HG03520 (cell line): ENCODE data around the gene STPG2.
"Not testable (repeated sequence)": the region's sequence is repeated elsewhere in the genome, so short reads cannot be mapped to it uniquely, and the experiment has no call there.

Experiments
- ATAC-seq: cut with Tn5 transposase; IDR thresholded peaks from one replicate; pipeline ENCODE4 v1.9.1; 2021; ENCODE audit warnings: mild to moderate bottlenecking, moderate library complexity; ENCODE audit not compliant: unreplicated experiment

The STPG2 gene

DNA sequence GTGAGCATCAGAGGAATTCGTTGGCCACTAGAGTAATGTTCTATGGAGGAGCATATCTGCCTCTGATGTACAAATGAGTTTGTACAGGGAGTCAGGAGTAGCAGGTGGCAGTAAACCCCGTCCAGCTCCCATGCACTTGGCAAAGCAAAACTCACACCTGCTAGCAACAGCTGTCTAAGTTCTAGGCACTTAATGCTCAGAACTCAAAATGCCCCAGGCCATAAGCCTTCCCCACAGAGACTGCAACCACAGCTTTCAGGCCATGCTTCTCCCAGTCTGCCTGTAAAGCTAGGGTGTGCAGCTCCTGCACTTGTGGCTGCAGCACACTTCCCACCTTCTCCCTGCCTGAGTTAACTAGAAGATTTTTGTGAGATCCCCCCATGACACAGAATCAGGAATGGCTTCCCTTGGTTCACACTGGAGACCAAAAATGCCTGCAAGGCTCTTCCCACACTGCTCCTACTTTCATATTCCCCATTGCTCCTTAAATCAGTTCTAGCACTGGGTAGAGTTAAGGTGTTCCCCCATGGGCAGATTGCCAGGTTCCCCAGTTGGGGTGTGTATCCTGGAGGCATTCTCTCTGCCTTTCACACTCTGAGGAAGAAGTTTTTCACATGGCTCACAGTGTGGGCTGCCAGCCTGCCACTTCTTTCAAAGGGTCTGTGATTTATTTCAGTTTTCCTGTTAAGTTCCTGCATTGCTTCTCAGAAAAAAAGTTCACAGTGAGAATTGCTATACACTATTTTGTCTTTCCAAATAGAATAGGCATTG, 189.9 kb downstream of the STPG2 start:
- ATAC-seq = no peak

DNA sequence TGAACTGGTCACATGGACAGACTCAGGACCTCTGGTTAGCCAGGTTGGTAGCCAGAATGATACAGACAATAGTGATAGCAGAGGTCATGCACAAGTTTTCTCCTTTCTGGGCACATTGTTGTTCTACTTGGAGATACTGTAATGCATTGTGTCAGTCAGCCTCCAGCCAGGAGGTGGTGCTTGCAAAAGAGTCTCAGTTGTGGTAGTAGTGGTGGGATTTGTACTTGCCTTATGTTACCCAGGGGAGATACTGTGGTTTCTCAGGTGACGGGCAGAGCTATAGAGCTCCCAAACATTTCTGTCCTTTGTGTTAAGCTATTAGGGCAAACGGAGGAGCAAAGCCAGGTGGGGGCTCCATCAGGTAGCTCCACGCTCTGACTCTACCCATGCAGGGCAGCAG, 190.5 kb downstream of the STPG2 start:
- ATAC-seq = no peak

DNA sequence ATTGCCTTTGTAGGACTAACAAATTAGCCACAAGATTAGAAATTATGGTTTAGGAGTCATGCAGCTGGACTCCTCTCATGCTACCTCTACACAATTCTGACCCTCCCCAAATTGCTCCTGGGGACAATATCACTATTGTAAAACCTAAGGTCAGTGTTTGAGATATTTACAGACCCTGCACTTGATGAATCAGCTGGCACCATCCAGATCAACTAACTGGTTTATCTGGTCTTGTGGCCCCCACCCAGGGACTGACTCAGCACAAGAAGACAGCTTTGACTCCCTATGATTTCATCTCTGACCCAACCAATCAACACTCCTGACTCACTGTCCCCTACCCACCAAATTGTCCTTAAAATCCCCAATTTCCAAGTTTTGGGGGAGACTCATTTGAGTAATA, 192.4 kb downstream of the STPG2 start:
- ATAC-seq = no peak

DNA sequence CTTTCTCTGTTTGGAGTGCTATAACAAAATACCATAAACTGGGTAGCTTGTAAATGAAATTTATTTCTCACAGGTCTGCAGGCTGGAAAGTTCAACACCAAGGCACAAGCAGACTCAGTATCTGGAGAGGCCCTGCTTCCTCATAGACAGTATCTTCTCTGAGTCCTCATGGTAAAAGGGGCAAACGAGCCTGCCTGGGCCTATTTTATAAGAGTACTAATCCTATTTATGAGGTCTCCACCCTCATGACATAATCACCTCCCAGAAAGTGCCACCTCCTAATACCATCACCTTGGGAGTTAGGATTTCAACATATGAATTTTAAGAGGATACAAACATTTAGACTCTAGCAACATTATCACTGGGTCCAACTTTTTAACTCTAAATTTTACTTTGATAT, 200.3 kb downstream of the STPG2 start:
- no peak for ATAC-seq

DNA sequence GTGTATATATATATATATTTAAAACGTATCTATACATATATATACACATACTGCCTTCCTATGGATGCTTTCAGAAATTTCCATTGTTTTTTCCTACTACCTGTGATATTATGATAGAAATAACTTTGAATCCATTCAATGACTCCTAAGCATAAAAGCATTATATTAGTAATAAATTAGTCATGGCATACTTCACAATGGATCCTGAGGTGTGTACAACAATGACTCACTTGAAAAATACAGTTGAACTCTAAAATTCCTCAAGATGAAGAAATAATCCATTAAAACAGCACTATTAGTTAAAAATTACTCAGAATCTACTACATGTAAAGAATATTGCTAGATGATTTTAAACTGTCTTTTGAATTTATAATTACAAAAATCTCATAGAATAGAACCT, 201.1 kb downstream of the STPG2 start:
- no peak for ATAC-seq

DNA sequence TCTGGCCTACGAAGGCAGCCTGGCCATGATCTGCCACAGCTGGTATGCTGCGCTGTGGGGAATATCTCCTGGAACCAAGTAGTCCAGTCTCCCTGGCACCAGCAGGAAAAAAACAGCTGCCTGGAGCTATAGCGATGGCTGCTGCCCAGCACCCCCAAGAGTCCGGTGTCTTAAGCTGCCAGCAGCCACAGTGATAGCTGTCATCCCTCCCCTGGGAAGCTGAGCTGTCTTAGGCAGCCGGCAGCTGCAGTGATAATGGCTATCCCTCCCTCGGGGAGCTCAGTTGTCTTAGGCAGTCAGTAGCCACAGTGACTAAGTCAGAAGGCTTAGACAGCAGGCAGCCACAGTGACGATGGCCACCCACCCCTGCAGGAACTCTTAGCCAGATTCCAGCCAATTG, 205.1 kb downstream of the STPG2 start:
- ATAC-seq = no peak

DNA sequence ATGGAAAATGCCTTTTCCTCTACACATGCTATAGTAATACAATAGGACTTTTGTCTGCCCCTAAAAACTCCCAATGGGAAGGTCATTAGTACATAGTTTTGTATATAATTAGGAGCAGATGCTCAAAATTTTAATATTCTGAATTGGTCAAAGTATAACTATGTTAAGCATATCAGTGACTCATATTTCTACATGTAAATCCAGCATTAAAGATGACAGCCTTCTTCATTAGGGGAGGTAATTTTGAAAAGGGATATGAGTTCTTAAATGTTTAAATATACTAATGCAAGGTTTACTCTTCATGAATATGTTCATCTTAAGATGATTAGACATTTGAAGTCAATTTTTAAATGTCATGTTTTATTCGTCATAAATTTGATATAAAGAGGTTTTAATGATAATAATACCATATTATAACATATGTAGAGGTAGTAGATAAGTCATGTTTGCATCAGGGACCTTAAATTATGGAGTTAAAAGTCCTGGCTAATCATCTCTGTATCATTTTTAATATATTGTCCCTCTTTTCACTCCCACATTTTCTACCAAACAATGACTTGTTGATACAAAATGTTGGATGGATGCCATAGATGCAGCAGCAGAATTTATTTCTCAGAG, 218.8 kb downstream of the STPG2 start:
- no peak for ATAC-seq

DNA sequence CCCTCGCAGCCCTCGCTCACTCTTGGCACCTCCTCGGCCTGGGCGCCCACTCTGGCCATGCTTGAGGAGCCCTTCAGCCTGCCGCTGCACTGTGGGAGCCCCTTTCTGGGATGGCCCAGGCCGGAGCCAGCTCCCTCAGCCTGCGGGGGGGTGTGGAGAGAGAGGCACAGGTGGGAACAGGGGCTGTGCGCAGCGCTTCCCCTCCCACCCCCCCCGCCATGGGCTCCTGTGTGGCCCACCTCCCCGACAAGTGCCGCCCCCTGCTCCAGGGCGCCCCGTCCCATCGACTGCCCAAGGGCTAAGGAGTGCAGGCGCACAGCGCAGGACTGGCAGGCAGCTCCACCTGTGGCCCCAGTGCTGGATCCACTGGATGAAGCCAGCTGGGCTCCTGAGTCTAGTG, 220.2 kb downstream of the STPG2 start:
- no peak for ATAC-seq

DNA sequence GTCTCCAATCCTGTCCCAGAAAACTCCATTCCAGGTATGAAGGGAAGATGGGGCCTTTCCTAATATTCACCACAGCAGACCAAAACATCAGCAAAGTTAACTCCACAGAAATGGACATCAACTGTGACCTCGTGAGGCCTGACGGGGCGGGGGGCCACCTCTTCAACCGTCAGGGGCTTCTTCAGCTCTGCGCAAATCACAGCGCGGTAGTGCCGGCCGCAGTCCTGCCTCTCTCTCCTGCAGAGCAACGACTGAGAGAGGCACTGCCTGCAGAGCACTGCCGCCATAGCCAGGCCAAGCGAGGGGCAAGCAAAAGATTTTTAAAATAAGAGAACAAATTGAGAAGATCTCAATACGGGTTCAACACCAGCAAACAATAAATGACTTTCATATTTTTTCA, 226.2 kb downstream of the STPG2 start:
- no peak for ATAC-seq

DNA sequence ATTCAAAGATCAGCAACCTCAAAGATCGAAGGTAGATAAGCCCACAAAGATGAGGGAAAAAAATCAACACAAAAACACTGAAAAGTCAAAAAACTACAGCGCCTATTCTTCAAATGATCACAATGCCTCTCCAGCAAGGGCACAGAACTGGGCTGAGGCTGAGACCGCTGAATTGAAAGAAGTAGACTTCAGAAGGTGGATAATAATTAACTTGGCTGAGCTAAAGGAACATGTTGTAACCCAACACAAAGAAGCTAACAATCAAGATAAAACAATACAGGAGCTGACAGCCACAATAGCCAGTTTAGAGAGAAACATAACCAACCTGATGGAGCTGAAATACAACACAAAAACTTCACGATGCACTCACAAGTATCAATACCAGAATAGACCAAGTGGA, 231.1 kb downstream of the STPG2 start:
- ATAC-seq = no peak

DNA sequence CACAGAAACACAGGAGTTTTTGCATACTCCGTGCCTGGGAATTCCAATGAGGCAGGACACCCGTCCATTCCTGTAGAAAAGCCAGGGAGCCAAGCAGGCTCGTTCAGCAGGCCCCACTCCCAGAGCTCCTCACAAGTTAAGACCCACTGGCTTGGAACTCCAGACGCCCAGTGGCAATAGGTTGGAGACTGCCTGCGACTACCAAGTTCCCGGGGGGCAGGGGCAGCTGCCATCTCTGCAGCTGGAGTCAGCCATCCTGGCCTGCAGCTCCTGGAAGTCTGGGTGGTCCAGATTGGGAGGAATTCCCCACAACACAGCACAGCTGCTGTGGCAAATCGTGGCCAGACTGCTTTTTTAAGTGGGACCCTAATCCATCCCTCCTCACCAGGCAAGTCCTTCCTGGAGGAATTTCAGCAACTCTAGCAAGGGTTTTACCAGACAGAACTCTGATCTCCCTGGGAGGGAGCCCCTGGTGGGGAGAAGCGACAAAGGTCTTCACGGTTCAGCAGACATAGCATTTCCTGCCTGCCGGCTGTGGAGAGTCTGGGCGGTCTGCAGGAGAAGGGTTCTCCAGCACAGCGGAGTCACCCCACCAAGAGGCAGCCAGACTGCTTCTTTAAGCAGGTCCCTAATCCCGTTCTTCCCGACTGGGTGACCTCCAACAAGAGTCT, 231.9 kb downstream of the STPG2 start:
- no peak for ATAC-seq

DNA sequence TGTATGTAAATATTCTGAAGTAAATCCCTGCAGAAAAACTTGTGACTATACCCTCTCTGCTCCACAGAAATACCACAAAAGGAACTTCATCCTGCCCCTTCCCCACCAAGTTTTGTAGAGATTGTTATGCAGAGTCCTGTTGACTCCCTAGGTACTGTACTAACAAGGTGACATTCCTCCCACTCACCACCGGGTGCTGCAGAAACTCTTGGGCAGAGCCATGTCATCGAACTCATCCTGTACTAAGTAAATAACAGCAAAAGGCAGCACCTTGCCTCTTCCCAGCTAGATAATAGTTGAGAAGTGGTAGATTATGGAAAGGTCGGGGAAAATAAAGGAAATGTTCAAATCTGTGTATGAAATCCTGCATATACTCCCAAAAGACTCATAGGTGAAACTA, 233.3 kb downstream of the STPG2 start:
- no peak for ATAC-seq

DNA sequence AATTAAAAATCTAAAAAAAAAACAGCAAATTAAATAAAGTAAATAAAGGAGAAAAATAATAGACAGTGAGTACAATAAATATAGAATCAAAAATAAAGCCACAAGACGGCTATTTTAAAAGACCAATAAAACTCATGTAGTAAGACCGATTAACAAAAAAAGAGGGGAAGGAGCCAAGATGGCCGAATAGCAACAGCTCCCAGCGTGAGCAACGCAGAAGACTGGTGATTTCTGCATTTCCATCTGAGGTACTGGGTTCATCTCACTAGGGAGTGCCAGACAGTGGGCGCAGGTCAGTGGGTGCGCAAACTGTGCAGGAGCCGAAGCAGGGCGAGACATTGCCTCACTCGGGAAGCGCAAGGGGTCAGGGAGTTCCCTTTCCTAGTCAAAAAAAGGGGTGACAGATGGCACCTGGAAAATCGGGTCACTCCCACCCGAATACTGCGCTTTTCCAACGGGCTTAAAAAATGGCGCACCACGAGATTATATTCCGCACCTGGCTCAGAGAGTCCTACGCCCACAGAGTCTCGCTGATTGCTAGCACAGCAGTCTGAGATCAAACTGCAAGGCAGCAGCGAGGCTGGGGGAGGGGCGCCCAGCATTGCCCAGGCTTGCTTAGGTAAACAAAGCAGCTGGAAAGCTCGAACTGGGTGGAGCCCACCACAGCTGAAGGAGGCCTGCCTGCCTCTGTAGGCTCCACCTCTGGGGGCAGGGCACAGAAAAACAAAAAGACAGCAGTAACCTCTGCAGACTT, 239.7 kb downstream of the STPG2 start:
- ATAC-seq = not testable (repeated sequence)

DNA sequence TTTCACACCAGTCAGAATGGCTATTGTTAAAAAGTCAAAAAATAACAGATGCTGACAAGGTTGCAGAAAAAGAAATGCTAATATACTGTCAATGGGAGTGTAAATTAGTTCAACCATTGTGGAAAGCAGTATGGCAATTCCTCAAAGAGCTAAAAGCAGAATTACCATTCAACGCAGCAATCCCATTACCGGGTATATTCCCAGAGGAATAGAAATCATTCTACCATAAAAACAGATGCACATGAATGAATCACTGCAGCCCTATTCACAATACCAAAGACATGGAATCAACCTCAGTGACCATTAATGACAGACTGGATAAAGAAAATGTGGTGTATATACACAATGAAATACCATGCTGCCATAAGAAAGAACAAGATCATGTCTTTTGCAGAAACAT, 243.0 kb downstream of the STPG2 start:
- no peak for ATAC-seq

DNA sequence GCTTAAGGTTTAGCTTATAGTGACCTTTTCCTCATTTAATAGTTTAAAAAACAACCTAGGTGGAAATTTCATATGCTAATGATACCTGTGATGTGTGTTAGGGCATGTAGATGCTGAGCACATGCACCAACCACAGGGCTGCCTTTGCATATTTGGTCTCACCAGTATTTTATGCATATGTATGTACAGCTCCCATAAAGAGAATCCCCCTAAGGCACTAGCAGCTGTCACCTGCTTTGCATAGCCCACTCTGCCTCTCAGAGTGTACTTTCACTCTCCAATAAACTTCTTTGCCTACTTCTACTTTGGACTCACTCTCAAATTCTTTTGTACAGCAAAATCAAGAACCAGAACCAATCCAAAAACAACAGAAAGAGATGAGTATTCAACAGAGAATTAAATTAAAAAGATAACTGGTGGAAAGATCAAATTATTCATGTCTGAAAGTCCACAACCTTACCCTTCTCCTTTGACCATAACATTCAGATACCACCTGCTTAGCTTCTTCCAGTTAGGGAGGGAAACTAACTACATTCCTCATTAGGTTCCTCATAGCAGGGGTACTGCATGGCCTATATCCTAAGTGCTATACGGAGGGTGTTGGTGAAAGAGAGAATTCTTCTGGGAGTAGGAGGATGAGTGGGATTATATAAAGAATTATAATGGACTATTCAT, 250.5 kb downstream of the STPG2 start:
- ATAC-seq = no peak

DNA sequence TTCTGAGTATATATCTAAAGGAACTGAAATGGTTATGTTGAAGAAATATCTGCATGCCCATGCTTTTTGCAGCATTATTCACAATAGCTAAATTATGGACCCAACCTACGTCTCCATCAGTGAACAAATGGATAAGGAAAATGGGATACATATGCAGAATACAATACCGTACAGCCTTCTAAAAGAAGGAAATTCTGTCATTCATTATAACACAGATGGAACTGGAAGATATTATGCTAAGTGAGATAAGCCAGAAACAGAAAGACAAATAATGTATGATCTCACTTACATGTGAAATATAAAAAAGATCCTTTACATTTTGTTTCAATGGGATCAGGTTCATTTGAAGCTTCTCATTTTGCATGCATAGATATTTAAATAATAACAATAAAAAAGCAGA, 263.3 kb downstream of the STPG2 start:
- ATAC-seq = no peak

DNA sequence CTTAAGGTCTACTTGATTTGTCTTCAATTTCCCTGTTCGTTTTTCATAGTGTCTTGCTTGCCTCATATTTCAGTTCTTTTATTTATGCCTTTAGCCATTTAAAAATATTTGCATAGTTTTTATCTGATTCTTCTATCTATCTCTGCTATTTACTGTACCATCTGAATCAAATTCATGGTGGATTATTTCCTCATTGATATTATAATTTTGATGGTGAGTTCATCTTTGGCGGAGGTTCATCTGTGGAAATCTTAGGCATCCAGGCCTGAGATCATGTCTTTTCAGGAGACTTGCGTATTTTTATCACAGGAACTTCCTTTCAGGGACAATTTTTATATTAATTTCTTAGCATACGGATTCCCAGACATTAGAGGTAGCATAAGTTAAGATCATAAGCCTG, 275.2 kb downstream of the STPG2 start:
- no peak for ATAC-seq

DNA sequence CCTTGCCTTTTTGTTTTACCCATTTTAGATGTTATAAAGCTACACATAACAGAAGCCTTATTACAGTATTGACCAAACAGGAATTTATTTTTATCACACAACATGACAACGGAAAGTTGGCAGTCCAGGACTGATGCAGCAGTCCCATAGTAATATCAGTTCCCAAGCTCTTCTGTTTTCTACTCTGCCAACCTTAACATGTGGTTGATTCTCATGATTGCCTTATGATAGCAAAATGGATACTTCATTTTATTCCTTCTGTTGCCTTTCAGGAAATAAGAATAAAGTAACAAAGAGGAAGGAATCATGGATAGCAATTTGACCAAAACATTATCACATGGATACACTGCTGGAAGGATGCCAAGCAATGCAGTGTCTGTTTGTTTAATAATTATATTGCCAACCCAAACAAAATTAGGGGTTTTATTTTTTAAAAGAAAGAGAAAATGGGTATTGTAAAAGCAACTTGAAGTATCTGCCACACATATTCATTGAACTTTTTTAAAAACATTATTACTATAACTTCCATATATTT, 275.7 kb downstream of the STPG2 start:
- no peak for ATAC-seq

DNA sequence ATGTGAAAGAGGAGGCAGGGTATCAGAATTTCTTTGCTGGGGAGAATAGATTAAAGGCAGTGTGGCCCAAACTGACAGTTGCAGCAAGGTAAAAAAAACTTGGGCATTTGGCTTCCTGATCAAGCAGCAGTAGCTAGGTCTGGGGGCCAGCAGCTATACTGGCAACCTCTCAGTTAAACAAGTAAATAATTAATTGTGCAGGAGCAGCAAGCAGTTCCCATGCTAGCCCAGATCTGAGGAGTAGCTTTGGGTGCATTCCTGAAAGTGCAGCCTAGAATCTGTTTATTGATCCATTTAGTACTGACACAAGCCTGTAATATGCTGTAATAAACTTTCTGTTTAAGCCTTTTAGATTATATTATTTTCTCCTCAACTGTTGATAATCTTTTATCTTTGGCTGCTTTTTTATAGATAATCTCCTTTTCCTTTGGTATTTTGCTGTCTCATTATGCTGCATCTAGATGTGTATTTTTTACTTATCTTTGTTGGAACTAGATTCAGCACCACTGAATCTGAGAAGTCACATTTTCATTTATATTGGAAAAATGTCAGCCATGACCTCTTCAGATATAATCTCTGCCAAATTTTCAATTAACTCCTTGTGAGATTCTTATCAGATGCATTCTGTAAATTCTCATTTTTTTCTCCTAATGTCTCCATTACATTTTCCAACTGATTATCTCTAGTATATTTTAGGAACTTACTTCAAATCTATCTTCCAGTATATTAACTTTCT, 276.3 kb downstream of the STPG2 start:
- no peak for ATAC-seq

DNA sequence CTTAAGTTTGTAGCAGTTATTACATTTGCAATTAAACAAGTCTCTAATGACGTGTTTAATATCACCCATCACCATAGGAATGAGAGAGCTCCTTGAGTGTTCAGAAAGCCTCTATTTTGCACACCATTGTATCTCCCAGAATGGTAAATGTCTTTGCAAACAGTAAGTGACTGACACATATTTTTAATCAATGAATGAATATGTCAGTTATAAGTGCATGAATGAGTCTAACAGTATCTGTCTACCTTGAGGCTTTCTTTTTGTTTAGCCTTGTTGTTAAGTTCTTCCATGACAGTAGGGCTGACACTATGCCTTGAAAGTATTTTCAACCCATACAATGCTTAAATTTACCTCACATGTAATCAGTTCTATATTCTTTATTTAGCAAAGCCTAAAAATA, 292.2 kb downstream of the STPG2 start:
- ATAC-seq = no peak
